ENCODE measurements around the gene ZMIZ1. TPM values are rescaled to one million over a fixed set of nuclear protein-coding genes. Genes with fewer than 3 reads are reported as not detected.

The ZMIZ1 gene
- total RNA-seq, 1 experiment from 2014 or later: 27.5 TPM

DNA sequence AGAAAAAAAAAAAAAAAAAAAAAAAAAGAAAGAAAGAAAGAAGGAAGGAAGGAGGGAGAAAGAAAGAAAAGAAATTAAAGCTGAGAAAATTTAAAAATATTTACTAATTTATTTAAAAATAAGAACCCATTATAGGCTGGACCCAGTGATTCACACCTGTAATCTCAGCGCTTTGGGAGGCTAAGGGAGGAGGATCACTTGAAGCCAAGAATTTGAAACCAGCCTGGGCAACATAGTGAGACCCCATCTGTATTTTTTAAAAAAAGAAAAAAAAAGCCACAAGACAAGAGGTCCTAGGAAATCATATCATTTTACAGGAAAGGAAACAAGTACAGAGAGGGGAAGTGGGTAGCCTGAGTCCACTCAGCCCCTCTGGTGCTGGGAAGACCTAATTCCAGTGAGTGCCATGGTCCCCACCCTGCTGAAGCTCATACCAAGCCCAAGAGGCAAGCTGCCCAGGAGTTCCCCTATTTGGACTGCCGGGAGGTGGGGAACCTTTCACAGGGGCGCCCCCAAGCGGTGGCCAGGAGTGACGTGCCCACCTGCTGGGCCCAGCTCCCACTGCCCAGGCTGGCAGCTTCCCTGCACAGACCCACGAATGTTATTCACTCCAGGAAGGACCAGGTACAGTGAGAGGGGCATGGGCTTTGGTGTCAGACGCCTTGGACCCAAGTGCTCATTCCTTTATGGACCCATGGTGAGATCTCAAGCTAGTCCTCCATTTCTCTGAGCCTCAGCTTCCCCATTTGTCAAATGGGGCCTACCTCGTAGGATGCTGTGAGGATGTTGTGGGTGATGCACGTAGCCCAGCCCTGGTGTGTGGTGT lies 133.6 kb downstream of the ZMIZ1 start:
- DNase-seq (ENCODE audit: low spot score): peak; percentile 29

DNA sequence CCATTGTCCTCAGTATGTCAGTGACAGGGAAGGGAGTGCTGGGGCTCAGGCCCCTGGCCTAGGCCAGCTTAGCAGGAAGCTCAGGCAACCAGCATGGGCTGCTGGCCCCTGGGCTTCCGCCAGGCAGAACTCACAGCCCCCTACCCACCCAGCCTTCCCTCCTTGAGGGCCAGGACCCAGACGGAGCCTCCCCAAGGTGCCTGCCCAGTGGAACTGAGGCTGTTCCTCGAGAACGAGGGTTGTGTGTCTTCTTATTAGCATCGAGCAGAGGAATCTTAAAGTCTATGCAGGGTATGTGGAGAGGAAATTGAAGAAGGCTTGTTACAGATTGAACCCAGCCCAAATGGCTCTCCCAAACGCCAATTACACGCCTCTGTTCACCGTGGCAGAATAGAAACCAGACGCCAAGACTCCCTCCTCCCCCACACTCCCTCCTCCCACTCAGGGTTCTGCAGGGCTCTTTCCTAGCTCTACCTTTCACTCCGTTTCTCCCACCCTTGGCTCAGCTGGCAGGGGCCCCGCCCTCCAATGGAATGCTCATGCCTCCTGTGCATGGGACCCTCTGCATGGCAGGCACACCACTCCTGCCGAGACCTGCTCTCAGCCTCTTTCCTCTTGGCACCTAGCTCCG lies 134.4 kb downstream of the ZMIZ1 start:
- DNase-seq (ENCODE audit: low spot score): no peak

DNA sequence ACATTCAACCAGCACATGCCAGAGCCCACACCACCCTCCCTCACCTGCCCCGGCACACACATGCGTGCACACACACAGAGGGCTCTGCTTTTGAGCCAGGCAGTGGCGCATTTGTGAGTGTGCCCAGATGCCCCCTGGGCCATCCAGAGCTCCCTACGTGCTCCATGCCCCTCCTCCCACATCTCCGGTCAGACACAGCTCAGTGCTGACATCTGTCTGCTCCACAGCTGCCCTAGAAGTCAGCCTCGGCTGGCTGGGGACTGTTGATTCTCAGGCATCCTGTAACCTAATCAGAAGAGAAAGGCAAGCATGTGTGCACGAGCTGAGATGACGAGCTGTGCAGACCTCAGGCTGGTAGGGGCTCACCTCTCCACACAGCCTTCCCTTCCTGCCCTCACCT lies 135.1 kb downstream of the ZMIZ1 start:
- DNase-seq (ENCODE audit: low spot score): no peak

DNA sequence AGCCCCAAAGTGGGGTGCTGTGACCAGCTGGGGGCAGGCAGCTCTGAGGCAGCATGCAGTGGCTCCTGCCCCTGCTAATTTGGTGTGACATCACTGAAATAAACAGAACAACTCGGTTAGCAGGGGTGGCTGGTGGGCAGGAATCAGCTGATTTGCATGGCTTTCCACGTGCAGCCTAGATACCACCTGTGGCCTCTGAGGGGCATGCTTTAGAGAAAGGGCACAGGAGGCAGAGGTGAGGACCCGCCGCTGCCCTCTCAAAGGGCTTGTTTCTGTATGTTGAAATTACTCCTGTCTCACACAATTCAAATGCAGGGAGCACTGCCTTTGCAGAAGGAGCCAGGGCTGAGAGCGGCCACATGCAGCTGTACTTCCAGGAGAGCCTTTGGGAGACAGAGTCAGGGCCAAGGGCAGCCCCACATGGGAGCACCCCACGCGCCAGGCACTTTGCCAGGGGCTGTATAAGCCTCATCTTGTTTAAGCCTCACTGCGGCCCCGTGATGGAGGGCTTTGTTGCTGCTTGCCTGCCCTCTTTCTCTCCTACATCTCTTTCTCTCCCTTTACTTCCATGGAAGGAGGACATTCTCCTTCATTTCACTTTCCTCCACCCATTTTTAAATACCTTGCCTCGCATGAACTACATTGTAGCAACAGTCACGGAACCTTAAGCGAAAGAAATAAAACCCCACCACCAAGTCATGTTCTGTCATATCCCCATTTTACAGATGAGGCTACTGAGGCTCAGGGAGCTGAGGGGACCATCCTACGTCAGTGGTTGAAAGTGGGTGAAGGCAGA lies 137.7 kb downstream of the ZMIZ1 start:
- no peak for DNase-seq (ENCODE audit: low spot score)

DNA sequence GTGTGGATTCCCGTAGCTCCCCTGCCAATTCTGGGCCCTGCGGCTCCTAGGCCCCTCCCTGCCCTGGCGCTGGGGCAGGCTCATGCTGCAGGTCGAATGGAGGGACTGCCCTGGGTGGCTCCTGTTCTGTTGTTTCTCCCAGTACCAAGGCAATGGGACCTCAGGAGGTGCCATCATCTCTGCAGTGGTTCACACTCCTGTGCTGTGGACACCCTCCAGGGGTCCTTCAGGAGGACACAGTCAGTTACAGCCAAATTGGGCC lies 138.3 kb downstream of the ZMIZ1 start:
- no peak for DNase-seq (ENCODE audit: low spot score)

DNA sequence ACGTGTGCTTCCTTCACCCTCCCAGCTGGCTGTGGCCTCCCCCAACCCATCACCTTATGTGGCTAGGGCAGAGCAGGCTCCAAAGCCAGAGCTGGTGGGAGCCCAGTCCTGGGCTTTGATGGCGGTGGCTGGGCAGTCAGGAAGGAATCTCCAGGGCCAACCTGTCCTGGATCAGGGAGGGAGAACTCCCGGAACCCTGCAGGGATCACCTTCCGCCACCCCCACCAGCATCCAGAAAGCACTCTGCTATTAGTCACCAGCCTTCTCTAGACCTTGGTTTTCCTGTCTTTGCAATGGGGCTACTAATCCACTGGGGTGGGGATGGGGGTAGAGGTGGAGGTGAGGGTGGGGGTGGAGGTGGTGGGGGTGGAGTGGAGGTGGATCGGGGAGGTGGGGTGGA lies 139.0 kb downstream of the ZMIZ1 start:
- DNase-seq (ENCODE audit: low spot score): no peak

DNA sequence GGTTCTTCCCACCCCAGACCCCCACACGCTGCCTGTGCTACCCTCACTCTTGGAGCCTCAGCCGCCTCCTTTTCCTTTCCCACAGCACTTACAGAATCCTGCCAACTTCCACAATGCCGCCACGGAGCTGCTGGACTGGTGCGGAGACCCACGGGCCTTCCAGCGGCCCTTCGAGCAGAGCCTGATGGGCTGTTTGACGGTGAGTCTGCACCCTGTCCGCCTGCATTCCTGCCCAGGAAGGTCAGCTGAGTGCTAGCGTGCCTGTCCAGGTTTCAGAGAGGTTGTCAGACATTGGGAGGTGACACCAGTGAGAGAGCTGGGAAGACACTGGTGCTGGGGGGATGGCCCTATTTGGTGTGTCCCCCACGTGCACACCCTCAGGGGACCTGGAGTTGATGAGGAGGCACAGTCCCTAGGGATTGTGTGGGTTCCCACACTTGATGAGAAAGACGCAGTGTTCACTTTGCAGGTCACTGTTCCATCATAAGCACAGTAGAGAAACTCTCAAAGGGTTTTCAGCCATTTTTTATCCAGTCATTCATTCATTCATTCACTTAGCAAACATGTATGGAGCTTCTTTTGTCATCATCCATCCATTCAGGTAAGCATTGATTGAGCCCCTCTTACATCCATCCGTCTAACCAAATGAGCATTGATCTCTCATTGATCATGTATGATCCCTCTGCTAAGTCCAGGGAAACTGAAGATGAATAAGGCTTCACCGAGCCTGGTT lies 139.7 kb downstream of the ZMIZ1 start:
- no peak for DNase-seq (ENCODE audit: low spot score)

DNA sequence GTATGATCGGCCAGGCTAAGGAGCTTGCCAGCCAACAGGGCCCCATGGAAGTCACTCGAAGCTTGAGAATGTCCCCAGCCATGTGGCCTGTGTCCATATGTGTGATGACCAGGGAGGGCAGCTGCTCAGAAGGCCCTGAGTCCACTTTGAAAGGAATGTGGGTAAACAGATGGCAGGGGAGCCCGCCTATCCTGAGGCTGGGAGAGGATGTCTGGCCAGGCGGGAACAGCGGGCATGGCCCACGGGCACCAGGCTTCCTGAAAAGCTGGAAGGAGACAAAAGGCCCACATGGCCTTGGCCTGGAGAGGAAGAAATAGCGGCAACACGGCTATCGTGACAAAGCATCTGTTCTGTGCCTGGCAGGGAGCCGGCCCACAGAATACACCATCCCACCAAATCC lies 140.6 kb downstream of the ZMIZ1 start:
- no peak for DNase-seq (ENCODE audit: low spot score)

DNA sequence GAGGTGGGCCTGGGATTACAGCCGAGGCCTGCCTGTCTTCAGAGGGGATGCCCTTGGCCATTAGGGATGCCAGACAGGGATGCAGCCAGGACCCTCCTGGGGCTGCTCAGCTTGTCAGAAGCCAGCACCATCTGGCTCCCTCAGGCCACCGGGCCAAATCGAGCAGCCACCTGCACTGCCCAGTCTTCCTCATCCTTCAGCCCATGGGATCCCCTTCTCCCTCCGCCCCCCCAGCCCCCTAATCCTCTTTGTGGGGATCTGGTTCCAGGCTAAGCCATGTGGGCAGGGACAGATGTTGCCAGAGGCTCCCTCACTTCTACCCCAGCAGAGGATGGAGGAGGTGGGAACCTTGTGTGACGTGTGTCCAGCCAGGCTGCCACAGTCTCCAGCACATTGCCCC lies 141.1 kb downstream of the ZMIZ1 start:
- DNase-seq (ENCODE audit: low spot score): no peak

DNA sequence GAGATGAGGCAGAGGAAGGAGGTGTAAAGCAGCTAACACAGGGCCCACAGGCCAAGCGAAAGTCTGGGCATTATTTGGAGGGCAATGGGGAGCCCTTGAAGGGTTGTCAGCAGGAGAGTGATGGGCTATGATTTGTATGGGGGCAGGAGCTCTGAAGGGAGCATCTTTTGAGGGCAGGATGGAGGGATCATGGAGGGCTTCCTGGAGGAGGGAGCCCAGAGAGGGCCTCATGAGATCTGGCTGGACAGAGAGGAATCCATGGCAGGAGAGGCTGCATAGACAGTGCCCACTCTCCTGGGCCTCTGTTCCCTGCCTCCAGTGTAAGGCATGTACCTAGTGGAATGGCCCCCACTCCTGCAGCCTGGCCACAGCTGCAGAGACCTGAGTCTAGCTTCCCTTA lies 141.9 kb downstream of the ZMIZ1 start:
- no peak for DNase-seq (ENCODE audit: low spot score)

DNA sequence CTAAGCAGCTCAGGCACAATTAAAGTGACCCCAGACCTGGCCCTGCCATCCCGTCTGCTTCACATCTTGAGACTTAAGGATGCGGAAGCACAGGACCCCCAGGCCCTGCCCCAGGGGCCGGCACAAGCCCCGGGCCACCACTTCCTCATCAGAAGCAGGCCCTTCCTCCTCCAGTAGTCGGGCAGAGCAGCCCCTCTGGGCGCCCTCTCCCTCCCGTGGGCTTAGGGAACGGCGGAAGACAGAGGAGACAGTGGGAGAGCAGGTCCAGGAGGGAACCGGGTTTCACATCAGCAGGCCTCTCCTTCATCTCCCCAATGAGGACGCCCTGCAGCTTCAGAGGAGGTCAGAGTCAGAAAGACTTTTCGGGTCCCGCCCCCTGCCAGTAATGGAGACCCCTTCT lies 142.8 kb downstream of the ZMIZ1 start:
- no peak for DNase-seq (ENCODE audit: low spot score)

DNA sequence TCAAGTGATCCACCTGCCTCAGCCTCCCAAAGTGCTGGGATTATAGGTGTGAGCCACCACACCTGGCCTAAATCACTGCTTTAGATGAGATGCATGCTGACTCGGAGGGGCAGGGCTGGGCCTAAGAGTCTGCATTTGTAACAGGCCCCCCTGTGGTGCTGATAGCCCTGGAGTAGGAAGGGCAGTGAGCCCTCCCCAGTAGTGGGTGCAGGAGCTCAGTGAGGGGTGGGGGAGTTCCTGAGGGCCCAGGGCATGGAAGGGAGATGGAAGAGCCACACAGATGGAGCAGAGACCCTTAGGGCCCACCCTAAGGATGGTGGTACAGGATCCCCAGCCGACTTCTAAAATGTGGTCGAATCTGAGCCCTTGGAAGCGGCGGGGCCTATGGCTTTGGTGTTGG lies 146.8 kb downstream of the ZMIZ1 start:
- no peak for DNase-seq (ENCODE audit: low spot score)

DNA sequence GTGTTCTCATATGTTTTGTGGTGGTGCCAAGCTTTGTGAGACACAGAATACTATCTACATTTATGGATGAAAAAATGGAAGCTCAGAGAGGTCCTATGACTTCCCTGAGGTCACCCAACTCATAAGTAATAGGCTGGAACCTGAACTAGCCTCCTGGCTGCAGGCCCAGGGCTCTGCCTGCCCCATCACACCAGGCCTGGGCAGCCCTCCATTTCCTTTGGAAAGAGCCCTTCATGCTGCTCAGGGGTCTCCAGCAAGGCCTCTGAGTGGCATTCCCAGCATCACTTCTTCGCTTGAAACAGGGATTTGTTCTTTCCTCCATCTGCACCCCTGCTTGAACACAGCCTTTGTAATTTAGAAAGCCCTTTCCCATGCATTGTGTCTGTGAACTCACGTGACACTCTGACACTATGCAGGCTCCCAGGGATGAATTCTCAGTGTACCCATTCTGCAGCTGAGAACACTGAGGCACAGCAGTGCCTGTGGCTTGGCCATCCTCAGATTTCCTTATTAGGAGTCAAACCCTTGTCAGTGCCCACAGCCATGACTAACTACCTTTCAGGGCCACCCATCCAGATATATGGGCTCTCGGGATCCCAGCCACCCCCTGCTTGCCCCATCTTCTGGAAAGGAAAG lies 150.7 kb downstream of the ZMIZ1 start:
- no peak for DNase-seq (ENCODE audit: low spot score)

DNA sequence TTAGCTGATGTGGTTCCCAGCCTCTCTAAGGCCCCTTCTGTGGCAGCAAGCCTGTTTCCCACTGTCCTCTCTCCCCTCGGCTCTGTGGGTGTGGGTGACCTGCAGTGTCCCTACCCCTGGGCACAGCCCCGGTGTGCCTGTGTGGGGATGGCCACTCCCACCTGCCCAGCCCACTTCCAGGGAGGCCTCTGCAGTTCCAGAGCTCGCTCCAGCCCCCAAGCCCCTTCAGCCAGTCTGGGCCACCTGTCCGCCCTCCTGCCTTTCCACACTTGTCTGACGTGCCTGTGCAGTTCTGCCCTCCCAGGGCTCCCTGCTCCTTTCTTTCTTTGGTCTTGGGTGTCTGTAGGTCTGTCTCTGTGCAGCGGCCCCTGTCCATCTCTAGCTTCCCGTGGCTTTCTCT lies 151.5 kb downstream of the ZMIZ1 start:
- no peak for DNase-seq (ENCODE audit: low spot score)

DNA sequence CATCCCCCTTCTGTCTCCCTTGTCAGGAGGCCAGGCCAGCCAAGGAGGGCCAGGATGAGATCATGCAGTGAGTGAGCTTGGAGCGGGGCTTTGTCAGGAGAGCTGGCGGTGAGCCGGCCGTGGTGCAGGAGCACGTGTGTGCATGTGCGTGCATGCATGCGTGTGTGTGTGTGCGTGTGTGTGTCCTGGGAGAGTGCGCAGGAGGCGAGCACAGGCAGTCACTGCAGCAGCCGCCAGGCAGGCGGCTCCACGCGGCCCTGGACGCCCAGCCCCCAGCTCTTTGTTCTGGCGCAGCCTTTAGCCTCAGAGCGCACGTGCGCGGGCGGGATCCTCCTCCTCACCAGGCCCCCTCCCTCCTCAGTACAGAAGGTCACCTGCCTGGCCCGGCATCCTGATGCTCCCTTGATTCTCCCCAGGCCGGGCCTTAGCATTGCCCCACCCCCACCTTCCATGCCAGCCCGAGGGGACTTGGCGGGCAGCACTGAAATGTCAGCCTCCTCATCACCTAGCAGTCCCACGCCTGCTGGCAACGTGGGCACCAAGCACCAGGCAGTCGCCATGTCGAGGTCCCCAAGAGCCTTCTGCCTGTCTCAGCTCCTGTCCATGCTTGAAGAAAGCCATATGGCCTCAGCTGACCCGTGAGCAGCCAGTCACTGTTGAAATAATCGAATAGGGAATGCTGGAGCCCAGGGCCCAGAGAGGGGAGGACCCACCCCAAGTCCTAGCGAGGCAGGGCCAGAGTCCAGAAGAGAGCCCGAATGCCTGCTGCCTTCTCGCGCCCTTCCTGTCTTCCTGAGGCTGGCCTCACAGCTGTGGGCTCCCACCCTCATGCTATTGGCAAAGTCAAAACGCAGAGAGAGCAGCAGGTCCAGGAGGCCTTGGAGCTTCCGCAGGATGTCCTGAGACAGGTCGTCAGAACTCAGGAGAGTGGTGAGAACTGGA lies 152.6 kb downstream of the ZMIZ1 start:
- no peak for DNase-seq (ENCODE audit: low spot score)

DNA sequence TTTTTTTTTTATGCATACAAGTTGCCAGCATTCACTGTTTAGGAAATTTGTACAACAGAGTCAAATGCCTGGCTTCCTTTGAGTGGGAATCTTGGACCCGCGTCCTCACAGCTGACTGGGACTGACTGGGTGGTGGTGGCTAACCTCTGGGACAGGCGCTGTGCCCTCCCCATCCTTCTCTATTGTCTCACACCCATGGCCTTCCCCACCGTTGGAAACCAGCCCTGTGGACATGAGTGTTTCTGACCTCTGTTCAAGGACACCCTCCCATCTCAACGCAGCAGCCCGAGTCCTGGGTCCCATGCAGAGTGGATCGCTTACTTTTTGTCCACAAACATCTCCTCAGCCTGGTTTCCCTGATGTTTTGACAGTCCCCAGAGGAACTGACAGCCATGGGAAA lies 153.4 kb downstream of the ZMIZ1 start:
- DNase-seq (ENCODE audit: low spot score): no peak

DNA sequence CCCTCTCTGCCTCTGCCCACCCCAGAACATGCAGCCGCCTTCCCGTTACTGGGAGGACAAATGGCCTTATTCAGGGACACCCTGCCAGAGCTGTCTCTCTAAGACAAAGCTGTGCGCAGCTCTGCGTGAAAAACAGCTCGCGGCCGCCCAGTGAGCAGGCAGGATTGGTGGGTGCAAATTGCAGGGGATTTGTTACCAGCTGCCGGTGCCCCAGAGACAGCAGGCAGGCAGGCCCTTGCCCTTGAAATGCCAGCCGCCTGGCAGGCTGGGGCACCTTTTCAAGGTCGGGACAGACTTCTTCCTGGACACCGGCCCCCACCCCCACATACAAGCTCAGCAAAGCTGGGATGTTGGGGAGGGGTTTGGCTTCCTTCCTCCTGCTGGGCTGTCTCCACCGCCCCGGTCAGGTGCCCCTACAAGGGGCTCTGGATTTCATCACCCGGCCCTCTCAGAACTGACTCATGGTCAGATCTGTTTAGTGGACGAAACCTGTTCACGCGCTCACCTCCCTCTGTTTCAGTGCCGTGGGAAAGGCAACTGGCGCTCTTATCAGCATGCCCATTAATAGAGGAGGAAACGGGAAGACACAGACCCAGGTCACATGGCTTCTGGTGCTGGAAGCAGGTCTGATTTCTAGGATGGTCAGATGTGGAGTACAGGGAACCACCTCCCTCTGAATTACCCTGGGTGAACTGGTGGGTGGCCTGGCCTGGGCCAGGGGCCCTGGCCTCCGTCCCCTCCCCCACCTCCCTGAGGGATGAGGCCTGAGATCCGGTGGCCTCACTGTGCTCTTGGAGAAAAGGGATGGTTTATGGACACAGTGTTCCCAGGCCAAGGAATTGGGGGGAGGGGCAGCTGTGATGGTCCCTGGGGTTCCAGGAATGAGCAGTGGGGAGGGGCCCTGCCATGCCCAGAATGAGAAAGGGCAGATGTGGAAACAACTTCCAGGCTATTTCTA lies 154.6 kb downstream of the ZMIZ1 start:
- DNase-seq (ENCODE audit: low spot score): no peak

DNA sequence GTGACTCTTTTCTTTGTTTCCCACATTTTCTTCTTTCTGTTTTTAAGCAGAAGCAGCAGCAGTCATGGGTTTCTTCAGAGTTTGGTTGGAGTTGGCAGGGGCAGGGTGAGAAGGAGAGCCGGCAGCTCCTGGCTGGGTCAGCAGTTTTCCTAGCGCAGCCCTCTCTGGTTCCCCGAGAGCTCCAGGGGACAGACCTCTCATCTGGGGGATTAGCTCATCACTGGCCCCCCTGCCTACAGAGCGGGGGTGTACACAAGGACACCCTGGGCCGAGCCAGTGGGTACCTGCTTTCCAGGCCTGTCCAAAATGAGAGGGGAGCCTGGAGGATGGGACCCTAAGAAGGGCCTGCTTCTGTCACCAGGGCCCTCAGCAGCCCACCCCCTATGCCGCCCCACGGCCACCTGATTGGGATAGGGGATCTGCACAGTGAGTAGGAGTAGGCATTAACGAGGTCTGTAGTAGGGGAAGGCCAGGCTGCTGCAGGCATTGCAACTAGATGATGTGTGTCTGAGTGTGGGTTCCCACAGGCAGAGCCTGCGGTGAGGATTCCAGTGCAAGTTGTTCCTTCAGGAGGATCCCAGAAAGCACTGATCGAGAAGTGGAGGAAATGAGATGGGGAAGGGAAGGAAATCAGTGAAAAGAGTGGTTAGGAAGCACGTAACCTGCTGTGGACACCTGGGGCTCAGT lies 155.6 kb downstream of the ZMIZ1 start:
- DNase-seq (ENCODE audit: low spot score): no peak

DNA sequence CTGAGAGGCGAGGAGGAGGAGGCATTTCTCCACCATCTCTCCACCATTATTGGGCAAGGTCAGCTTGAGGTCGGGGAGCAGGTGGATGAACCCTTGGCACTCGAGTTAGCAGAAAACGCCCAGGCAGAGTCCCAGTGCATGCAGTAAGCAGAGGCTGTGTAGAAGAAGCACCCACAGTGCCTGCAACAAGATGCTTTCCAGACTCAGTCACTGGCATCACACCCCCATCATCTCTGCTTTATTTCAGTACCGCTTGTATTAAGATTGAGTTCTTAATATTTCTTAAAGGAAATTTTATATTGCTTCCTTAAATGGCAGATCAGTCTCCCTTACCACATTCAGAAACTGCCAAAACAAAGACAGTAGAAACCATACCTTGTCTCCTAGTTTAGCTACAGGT lies 156.2 kb downstream of the ZMIZ1 start:
- DNase-seq (ENCODE audit: low spot score): no peak

Data from HT-29 (cell line).